ENCODE data around the gene ASXL2.
"Not testable (repeated sequence)": the region's sequence is repeated elsewhere in the genome, so short reads cannot be mapped to it uniquely, and the experiment has no call there.

ASXL2 gene

DNA sequence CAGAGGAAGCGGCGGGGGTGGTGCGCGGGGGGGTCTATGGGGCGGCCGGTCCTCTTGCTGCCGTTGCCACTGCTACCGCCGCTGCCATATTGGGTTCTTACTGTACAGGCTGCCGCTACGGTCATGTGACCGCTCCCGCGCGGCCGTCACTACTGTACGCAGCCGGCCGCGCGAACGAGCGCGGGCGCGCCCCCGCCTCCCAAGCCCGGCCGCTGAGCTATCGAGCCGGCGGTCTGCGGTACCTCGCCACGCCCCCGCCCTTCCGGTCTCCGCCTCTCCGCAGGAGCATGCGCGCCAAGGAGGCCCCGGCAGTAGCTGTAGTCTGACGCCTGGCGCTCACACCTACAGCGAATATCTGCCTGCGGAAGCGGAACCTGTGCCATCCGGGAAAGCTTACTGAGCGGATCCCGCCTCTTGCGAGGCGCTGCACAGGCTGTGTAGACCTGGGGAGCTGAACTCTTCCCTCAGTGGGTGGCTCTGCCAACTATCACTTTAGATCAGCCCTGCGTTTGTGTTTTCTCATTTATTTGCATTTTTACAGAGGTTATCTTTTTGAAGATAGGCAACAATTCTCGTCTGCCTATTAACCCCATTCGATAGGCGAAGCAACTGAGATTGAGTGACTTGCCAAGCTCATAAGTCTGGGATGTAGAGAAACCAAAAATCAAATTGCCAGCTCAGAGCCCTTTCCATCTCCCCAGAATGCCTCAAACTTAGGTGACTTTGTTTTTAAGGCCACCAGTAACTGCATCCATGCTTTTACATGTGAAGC, at the start of gene ASXL2:
ASXL2 (minus strand) TSS at position 127 of the 772 bp plus-strand sequence. CDS start 265 bp downstream, outside the sequence.
- peak; percentile 98 for DNase-seq

DNA sequence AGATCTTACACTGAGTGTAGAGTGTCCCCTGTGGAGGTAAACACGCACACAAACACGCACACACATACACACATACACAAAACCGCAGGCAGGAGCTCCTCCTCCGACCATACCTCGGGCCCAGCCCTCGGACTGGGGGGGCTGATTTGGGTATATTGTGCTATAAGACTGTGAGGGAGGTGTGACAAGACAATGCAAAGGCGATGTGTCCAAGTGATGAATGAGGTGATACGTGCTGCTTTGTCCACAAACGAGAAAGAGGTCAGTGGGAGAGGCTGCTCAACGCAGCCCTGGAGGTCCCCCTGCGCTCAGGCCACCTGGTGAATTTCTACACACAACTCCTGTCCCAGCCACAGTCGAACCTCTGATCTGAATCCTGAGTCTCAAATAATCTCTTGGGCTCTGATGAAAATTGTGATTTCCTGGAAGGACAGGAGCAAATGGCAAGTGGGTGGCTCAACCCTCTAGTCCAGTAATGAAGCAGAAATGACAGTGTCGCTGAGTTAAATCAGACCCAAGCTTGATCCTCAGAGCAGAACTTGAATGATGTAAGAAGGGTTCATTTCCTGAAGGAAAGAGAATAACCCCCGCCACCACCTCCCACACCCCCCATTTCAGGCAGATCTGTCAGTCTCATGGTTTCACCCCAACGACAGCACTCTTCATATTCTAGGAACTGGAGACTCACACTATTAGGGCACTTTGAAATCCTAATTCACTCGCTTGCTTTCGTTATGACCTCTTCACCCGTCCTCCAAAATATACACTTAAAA, 48.9 kb upstream of the ASXL2 start:
- no peak for DNase-seq

DNA sequence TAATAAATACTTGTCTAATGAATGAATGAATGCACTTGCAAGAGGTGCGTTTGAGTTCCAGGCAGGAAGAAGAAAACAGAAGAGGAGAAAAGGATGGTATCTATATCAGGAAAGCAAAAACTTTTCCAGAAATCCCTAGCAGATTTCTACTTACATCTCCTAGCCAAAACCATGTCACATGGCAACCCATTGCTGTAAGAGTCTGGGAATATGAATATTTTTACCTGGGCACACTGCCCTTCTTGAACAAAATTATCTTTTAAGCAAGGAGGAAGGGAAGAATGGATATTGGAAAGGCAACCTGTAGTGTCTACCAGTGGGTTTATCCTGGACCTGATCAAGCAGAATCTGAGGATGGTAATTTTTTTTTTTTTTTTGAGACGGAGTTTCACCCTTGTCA, 44.2 kb upstream of the ASXL2 start:
- DNase-seq: no peak

DNA sequence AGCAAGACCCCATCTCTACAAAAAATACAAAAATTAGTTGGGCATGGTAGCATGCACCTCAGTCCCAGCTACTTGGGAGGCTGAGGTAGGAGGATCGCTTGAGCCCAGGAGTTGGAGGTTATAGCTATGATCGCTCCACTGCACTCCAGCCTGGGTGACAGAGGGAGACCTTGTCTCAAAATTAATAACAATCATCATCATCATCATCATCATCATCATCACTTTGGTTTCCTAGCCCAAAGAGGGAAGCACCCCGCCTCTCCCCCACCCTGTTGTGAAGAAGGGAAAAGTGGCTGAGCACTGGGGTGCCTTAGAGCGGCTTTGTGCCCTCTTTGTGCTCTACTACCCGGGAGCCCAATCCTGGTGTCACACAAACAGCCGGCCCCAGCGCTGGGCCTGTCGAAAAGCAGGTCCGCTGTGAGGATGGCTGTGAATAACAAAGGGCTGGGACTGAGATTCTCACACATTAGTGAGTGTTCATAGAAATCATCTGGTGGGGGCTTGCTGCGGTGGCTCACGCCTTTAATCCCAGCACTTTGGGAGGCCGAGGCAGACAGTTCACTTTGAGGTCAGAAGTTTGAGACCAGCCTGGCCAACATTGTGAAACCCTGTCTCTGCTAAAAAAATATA, 42.6 kb upstream of the ASXL2 start:
- no peak for DNase-seq

GRCh38 chr2:25920336-25920735, 42.0 kb upstream of the ASXL2 start:
- DNase-seq: no peak

DNA sequence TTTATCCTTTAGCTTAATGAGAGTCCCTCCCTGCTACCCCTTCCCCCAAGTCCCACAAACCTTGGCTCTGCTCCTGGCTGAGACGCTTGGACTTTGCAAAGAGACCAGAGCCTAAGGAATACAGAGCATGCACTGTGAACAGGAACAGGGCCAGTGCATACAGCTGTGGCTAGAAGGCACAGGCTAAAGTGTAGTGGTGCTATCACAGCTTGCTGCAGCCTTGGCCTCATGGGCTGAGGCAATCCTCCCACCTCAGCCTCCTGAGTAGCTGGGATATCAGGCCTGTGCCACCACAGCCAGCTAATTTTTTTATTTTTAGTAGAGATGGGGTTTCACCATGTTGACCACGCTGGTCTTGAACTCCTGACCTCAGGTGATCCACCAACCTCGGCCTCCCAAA, 39.5 kb upstream of the ASXL2 start:
- DNase-seq: no peak

- DNase-seq: not testable (repeated sequence)
These were observed 39.1 kb upstream of the ASXL2 start for GRCh38 chr2:25917411-25917810.

GRCh38 chr2:25915944-25916772, 37.9 kb upstream of the ASXL2 start:
- DNase-seq: peak; percentile 34 to 46

DNA sequence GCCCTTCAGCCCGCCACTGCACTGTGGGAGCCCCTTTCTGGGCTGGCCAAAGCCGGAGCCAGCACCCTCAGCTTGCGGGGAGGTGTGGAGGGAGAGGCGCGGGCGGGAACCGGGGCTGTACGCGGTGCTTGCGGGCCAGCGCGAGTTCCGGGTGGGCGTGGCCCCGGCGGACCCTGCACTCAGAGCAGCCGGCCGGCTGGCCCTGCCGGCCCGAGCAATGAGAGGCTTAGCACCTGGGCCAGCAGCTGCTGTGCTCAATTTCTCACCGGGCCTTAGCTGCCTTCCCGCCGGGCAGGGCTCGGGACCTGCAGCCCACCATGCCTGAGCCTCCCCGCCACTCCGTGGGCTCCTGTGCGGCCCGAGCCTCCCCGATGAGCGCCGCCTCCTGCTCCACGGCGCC, 37.1 kb upstream of the ASXL2 start:
- not testable (repeated sequence) for DNase-seq

DNA sequence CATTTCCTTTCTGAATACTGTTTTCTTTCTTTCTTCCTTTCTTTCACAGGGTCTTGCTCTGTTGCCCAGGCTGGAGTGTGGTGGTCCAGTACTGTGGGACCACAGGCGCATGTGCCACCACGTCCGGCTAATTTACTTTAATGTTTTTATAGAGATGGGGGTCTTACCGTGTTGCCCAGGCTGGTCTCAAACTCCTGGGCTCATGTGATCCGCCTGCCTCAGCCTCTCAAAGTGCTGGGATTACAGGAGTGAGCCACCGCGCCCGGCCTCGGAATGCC, 35.3 kb upstream of the ASXL2 start:
- not testable (repeated sequence) for DNase-seq

DNA sequence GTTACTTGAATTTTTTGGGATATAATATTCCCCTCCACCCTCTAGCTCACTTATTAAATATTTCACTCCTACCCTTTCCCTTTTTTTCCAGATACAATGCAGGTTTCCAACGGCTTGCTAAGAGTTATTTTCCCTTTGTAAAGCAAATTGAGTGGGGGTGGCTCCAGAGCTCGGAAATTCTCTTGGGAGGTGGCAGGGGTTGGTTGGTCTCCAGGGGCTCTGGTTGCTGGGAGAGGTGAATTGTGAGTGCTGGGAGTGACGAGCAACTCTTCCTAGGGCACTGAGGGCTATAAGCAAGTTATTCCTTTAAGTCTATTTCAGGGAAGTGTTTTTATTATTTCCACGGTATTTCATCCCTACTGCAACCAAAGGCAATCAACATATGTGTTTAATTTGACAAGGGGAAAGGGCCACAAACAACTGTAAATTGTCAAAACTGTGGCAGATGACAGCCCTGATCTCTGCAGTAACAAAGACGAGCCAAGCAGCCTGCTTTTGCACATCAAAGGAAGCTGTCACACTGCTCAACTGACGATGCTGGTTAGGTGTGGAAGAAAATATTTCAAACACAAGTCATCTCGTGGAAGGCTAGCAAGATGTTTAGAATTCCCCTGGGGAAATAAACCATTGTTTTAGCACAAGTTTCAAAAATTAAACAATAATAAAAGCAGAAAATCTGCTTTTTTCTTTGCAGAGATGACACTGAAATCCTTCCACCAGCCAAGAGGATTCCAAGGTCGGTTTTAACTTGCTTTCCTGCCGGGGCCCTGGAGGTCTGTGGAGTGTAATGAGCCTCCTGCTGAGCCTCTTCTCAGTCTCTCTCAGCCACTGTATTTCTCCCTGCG, 34.8 kb upstream of the ASXL2 start:
- no peak for DNase-seq

DNA sequence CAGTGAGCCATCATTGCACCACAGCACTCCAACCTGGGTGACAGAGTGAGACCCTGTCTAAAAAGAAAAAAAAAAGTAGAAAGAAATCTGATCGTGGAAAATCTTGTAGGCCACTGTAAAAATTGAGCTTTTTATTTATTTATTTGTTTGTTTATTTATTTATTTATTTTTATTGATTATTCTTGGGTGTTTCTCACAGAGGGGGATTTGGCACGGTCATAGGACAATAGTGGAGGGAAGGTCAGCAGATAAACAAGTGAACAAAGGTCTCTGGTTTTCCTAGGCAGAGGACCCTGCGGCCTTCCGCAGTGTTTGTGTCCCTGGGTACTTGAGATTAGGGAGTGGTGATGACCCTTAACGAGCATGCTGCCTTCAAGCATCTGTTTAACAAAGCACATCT, 31.3 kb upstream of the ASXL2 start:
- not testable (repeated sequence) for DNase-seq

DNA sequence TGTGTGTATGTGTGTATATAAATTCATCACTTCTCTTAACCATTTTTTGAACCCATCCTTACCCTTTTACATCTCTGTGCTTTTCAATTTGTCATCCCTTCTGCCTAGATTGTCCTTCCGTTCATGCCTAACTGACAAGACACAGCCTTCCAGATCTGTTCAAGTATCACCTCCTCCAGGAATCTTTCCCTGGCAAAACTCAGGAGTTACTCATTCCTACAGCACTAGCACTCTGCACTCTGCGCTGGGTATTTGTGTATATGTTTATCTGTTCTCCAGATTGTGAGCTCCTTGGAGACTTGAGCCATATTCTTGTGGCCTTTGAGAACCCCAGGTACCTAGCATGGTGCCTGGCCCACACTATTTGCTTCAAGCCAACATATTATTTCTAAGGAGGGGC, 26.8 kb upstream of the ASXL2 start:
- DNase-seq: no peak

DNA sequence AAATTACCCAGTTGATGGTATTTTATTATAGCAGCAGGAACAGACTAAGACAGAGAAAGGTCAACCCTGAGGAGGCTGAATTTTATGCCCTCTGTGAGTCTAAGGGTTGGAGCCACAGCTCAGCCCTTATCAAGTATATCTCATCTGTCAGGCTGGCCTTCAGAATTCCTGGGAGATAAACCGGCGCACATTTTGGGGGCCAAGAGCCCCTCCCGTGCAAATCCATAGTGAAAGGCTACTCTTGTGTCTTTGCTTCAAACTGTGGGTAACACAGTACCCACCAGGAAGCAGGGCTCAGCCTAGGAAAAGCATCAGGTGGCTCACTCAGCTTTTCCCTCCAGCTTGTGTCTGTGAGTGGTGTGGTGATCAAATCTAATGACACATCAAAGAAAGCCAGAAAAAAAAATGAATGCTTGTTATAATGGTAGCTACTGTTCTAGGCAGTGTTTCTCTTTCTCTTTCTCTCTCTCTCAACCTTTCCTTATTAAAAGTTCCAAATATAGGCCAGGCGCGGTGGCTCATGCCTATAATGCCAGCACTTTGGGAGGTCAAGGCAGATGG, 25.0 kb upstream of the ASXL2 start:
- DNase-seq: no peak

- DNase-seq: no peak
These were observed 21.2 kb upstream of the ASXL2 start for GRCh38 chr2:25899404-25899970.

DNA sequence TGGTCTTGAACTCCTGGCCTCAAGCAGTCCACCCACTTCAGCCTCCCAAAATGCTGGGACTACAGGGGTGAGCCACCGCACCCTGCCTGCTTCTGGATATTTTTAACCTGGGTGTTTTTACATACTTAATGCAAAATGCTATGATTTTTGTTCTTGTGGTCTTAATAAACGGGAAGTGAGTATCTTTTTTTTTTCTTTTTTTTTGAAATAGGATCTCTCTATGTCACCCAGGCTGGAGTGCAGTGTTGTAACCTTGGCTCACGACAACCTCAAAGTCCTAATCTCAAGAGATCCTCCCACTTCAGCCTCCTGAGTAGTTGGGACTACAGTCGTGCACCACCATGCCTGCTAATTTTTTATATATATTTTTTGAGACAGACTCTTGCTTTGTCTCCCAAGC, 19.2 kb upstream of the ASXL2 start:
- DNase-seq: no peak

GRCh38 chr2:25896308-25896707, 18.0 kb upstream of the ASXL2 start:
- DNase-seq: not testable (repeated sequence)

DNA sequence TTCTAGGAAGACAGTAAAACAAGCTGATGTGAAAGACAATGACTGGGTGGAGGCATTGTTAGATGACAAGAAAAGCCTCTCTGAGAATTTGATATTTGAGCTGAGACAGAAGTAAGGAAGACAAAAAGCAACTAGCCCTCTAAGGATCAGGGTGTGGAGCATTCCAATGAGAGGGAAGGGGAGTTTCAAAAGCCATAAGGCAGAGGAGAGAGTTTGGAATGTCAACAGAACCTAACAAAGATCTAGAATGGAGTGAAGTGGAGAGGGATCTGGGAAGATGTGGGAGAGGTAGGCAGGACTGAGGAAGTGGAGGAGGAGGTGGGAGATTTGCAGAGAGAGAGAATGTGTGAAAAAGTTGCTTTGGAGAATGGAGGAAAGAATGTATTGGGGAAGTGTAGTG, 17.3 kb upstream of the ASXL2 start:
- DNase-seq: no peak

DNA sequence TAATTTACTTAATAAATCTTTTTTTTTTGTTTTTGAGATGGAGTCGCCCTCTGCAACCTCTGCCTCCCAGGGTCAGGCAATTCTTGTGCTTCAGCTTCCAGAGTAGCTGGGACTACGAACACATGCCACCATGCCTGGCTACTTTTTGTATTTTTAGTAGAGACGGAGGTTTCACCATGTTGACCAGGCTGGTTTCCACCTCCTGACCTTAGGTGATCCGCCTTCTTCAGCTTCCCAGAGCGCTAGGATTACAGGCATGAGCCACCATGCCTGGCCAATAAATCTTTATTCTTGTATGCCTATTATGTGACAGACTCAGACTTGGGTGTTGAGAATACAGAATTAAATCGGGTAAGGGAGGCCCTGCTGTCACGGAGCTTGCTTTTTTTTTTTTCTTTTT, 16.7 kb upstream of the ASXL2 start:
- DNase-seq: no peak

- no peak for DNase-seq
These were observed 16.0 kb upstream of the ASXL2 start for GRCh38 chr2:25894135-25894830.

DNA sequence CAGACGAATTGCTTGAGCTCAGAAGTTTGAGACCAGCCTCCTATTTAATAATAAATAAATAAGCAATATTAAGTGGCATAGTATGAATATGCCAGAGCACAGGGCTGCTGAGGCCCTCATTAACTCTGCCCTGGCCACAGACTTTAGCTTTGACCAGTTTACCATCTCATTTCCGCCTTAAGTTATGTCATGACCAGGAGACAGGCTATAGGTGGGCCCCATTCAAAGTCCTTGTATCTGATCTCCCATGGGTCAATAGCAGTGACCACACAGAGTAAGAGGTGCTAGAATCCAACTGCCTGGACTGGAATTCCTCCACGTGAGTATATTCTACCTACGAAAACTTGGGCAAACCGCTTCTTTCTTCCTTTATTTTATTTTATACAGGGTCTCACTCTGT, 13.4 kb upstream of the ASXL2 start:
- DNase-seq: no peak

Measured in CD4-positive, alpha-beta T cell treated with Interleukin-4 for 1 hour (primary cell).